ENCODE results near the gene RPS18.
A peak's percentile ranks its signal among the peaks of the same experiment; 100 is the strongest.
"Not testable (repeated sequence)": the region's sequence is repeated elsewhere in the genome, so short reads cannot be mapped to it uniquely, and the experiment has no call there.

The RPS18 gene

GRCh38 chr6:33272275-33273128 is 627 bp downstream of the RPS18 start:
- no peak for DNase-seq (ENCODE audit: low read depth)

GRCh38 chr6:33273129-33273923 is 1.5 kb downstream of the RPS18 start:
- no peak for DNase-seq (ENCODE audit: low read depth)

GRCh38 chr6:33273924-33274902 is 2.3 kb downstream of the RPS18 start:
- DNase-seq (ENCODE audit: low read depth): no peak

GRCh38 chr6:33275795-33276580 is 4.1 kb downstream of the RPS18 start:
- not testable (repeated sequence) for DNase-seq (ENCODE audit: low read depth)

GRCh38 chr6:33276581-33276863 is 4.6 kb downstream of the RPS18 start:
- DNase-seq (ENCODE audit: low read depth): no peak

- peak; percentile 72 for DNase-seq (ENCODE audit: low read depth)
These were observed 5.2 kb downstream of the RPS18 start, which contains the start of gene B3GALT4 for GRCh38 chr6:33276864-33277662. TSS of gene B3GALT4 (plus strand) at chr6:33277123. CDS start at chr6:33277420, 297 bp downstream.

GRCh38 chr6:33277663-33278391 is 6.0 kb downstream of the RPS18 start:
- no peak for DNase-seq (ENCODE audit: low read depth)

GRCh38 chr6:33278392-33278741 is 6.5 kb downstream of the RPS18 start:
- no peak for DNase-seq (ENCODE audit: low read depth)

- DNase-seq (ENCODE audit: low read depth): no peak
These were observed 6.9 kb downstream of the RPS18 start for GRCh38 chr6:33278810-33279209.

GRCh38 chr6:33279257-33279695 is 7.4 kb downstream of the RPS18 start:
- no peak for DNase-seq (ENCODE audit: low read depth)

- no peak for DNase-seq (ENCODE audit: low read depth)
These were observed 8.2 kb downstream of the RPS18 start for GRCh38 chr6:33279971-33280511.

- no peak for DNase-seq (ENCODE audit: low read depth)
These were observed 8.7 kb downstream of the RPS18 start for GRCh38 chr6:33280539-33280938.

GRCh38 chr6:33285214-33285613 is 13.3 kb downstream of the RPS18 start:
- DNase-seq (ENCODE audit: low read depth): not testable (repeated sequence)

GRCh38 chr6:33286946-33287914 is 15.4 kb downstream of the RPS18 start:
- DNase-seq (ENCODE audit: low read depth): no peak

- DNase-seq (ENCODE audit: low read depth): no peak
These were observed 16.5 kb downstream of the RPS18 start for GRCh38 chr6:33288141-33288920.

GRCh38 chr6:33288921-33289783 is 17.3 kb downstream of the RPS18 start, which contains the start of the genes PFDN6 and WDR46:
TSS of gene PFDN6 (plus strand) at chr6:33289601. CDS start at chr6:33289857, 256 bp downstream.
TSS of gene WDR46 (minus strand) at chr6:33289239. CDS start at chr6:33289170, 69 bp downstream.
- peak; percentile 71 for DNase-seq (ENCODE audit: low read depth)

Measured in stimulated activated CD8-positive, alpha-beta memory T cell treated with anti-CD3 and anti-CD28 coated beads, Interleukin-4, amount 100 ng/mL, for 24 hours (primary cell).